ENCODE results near the gene GNAT1. TPM values are rescaled to one million over a fixed set of nuclear protein-coding genes. Genes with fewer than 3 reads are reported as not detected.

GNAT1 gene
- polyA plus RNA-seq, 1 donor from 2014 or later = not detected

DNA sequence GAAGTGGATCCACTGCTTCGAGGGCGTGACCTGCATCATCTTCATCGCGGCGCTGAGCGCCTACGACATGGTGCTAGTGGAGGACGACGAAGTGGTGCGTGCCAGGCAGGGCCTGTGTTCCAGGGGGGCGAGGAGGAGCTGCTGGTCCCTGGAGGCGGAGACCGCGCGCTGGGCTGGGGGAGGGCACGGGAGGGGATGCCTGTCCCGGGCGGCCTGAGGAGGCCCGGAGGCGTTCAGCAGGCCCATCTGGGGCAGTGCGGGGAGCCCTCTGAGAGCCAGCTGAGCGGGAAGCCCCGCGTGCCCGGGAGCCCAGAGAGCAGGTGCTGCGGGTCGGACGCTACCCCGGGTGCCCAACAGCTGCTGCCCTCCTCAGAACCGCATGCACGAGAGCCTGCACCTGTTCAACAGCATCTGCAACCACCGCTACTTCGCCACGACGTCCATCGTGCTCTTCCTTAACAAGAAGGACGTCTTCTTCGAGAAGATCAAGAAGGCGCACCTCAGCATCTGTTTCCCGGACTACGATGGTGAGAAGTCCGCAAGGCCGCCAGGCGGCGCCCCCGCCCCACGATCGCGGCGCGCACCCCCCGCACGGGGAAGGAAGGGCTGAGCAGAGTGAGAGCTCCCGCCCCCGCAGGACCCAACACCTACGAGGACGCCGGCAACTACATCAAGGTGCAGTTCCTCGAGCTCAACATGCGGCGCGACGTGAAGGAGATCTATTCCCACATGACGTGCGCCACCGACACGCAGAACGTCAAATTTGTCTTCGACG is 2.9 kb downstream of the GNAT1 start:
- H3K4me2 ChIP-seq (ENCODE audit: low read length) = no peak overlapping the region
- H3K27me3 ChIP-seq (ENCODE audit: insufficient read depth, low read depth, low read length) = no peaks in the 10 kb centered on the region
- no peak for TF ChIP-seq MXI1 (conservative IDR thresholded peaks at IDR 0.05; ENCODE audit: poor library complexity, severe bottlenecking)
- TF ChIP-seq EP300 (conservative IDR thresholded peaks at IDR 0.05; ENCODE audit: poor library complexity, severe bottlenecking) = no peak
- no peak for TF ChIP-seq POLR2AphosphoS5 (IDR thresholded peaks at IDR 0.05)
- TF ChIP-seq, protein P1, sequence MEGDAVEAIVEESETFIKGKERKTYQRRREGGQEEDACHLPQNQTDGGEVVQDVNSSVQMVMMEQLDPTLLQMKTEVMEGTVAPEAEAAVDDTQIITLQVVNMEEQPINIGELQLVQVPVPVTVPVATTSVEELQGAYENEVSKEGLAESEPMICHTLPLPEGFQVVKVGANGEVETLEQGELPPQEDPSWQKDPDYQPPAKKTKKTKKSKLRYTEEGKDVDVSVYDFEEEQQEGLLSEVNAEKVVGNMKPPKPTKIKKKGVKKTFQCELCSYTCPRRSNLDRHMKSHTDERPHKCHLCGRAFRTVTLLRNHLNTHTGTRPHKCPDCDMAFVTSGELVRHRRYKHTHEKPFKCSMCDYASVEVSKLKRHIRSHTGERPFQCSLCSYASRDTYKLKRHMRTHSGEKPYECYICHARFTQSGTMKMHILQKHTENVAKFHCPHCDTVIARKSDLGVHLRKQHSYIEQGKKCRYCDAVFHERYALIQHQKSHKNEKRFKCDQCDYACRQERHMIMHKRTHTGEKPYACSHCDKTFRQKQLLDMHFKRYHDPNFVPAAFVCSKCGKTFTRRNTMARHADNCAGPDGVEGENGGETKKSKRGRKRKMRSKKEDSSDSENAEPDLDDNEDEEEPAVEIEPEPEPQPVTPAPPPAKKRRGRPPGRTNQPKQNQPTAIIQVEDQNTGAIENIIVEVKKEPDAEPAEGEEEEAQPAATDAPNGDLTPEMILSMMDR (IDR thresholded peaks at IDR 0.05; ENCODE audit: poor library complexity, severe bottlenecking) = peak; percentile 58
- no peak for TF ChIP-seq EZH2 (IDR thresholded peaks at IDR 0.05; ENCODE audit: borderline replicate concordance, insufficient read depth, low read length, poor library complexity, severe bottlenecking)
- TF ChIP-seq RAD21 (conservative IDR thresholded peaks at IDR 0.05) = peak; percentile 65
- TF ChIP-seq, protein P2, sequence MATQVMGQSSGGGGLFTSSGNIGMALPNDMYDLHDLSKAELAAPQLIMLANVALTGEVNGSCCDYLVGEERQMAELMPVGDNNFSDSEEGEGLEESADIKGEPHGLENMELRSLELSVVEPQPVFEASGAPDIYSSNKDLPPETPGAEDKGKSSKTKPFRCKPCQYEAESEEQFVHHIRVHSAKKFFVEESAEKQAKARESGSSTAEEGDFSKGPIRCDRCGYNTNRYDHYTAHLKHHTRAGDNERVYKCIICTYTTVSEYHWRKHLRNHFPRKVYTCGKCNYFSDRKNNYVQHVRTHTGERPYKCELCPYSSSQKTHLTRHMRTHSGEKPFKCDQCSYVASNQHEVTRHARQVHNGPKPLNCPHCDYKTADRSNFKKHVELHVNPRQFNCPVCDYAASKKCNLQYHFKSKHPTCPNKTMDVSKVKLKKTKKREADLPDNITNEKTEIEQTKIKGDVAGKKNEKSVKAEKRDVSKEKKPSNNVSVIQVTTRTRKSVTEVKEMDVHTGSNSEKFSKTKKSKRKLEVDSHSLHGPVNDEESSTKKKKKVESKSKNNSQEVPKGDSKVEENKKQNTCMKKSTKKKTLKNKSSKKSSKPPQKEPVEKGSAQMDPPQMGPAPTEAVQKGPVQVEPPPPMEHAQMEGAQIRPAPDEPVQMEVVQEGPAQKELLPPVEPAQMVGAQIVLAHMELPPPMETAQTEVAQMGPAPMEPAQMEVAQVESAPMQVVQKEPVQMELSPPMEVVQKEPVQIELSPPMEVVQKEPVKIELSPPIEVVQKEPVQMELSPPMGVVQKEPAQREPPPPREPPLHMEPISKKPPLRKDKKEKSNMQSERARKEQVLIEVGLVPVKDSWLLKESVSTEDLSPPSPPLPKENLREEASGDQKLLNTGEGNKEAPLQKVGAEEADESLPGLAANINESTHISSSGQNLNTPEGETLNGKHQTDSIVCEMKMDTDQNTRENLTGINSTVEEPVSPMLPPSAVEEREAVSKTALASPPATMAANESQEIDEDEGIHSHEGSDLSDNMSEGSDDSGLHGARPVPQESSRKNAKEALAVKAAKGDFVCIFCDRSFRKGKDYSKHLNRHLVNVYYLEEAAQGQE (IDR thresholded peaks at IDR 0.05; ENCODE audit: borderline replicate concordance) = no peak
- peak; percentile 70 for TF ChIP-seq SMC3 (conservative IDR thresholded peaks at IDR 0.05; ENCODE audit: poor library complexity)
- no peak for TF ChIP-seq TAF1 (IDR thresholded peaks at IDR 0.05; ENCODE audit: low read depth)
- no peaks in the 10 kb centered on the region for H3K79me2 ChIP-seq (replicated peaks; ENCODE audit: insufficient read depth, low read length)
- H3K36me3 ChIP-seq (ENCODE audit: insufficient read depth, low read length) = no peaks in the 10 kb centered on the region
- H2AFZ ChIP-seq (ENCODE audit: low read depth, low read length) = no peak overlapping the region
- H4K20me1 ChIP-seq (ENCODE audit: insufficient read depth) = no peaks in the 10 kb centered on the region
- no peak overlapping the region for H3K4me3 ChIP-seq (ENCODE audit: low read length)
- H3K9me3 ChIP-seq (ENCODE audit: low read length) = no peaks in the 10 kb centered on the region
- H3K9ac ChIP-seq (ENCODE audit: low read length) = no peak overlapping the region
- H3K27ac ChIP-seq (ENCODE audit: low read length) = no peak overlapping the region
- no peaks in the 10 kb centered on the region for H3K9me2 ChIP-seq (ENCODE audit: insufficient read depth, low read length)
- H3F3A ChIP-seq (ENCODE audit: insufficient read depth, low read length, poor library complexity, severe bottlenecking) = no peaks in the 10 kb centered on the region

DNA sequence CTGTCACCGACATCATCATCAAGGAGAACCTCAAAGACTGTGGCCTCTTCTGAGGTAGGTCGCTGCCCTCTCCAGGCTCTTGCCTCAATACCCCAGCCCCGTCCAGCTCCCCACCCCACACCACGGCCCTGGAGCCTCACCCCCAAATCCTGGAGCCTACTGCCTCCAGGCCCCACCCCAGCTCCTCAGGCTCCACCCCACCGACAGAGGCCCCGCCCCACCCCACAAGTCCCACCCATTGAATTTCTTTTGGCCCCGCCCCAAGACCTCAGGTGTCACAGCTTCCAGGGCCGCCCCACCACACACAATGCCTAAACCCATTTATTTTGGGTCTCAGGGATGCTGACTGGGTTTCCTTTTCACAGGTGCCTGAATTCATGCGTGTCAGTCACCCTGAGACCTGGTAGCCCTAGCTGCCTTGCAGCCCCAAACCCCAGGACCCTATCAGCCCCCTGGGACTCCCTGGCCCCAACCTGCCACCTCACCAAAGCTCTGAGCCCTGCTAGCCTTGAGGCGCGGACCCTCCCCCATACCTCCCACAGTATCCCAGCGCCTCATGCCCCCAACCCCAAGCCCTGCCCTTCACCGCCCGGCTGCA is 3.6 kb downstream of the GNAT1 start:
- no peaks in the 10 kb centered on the region for H3K9me3 ChIP-seq (ENCODE audit: low read length)
- H3K4me3 ChIP-seq (ENCODE audit: low read length) = no peak overlapping the region
- no peak overlapping the region for H3K9ac ChIP-seq (ENCODE audit: low read length)
- no peak for TF ChIP-seq SMC3 (conservative IDR thresholded peaks at IDR 0.05; ENCODE audit: poor library complexity)
- TF ChIP-seq RAD21 (conservative IDR thresholded peaks at IDR 0.05) = no peak
- TF ChIP-seq MXI1 (conservative IDR thresholded peaks at IDR 0.05; ENCODE audit: poor library complexity, severe bottlenecking) = no peak
- TF ChIP-seq EZH2 (IDR thresholded peaks at IDR 0.05; ENCODE audit: borderline replicate concordance, insufficient read depth, low read length, poor library complexity, severe bottlenecking) = no peak
- no peak for TF ChIP-seq TAF1 (IDR thresholded peaks at IDR 0.05; ENCODE audit: low read depth)
- TF ChIP-seq EP300 (conservative IDR thresholded peaks at IDR 0.05; ENCODE audit: poor library complexity, severe bottlenecking) = no peak
- TF ChIP-seq, protein P1 (IDR thresholded peaks at IDR 0.05; ENCODE audit: poor library complexity, severe bottlenecking) = no peak
- TF ChIP-seq, protein P2 (IDR thresholded peaks at IDR 0.05; ENCODE audit: borderline replicate concordance) = no peak
- no peak for TF ChIP-seq POLR2AphosphoS5 (IDR thresholded peaks at IDR 0.05)
- H2AFZ ChIP-seq (ENCODE audit: low read depth, low read length) = no peak overlapping the region
- H3F3A ChIP-seq (ENCODE audit: insufficient read depth, low read length, poor library complexity, severe bottlenecking) = no peaks in the 10 kb centered on the region
- no peaks in the 10 kb centered on the region for H3K79me2 ChIP-seq (replicated peaks; ENCODE audit: insufficient read depth, low read length)
- no peaks in the 10 kb centered on the region for H3K27me3 ChIP-seq (ENCODE audit: insufficient read depth, low read depth, low read length)
- no peaks in the 10 kb centered on the region for H3K9me2 ChIP-seq (ENCODE audit: insufficient read depth, low read length)
- no peak overlapping the region for H3K4me2 ChIP-seq (ENCODE audit: low read length)
- H4K20me1 ChIP-seq (ENCODE audit: insufficient read depth) = no peaks in the 10 kb centered on the region
- H3K36me3 ChIP-seq (ENCODE audit: insufficient read depth, low read length) = no peaks in the 10 kb centered on the region
- H3K27ac ChIP-seq (ENCODE audit: low read length) = no peak overlapping the region
